GM12878 (cell line): ENCODE results near the gene TMPRSS11D. TPM values are rescaled to one million over a fixed set of nuclear protein-coding genes. Genes with fewer than 3 reads are reported as not detected.

Experiments
- ATAC-seq: fragments of 200-7000 bp; cut with Tn5 transposase; 3 replicates; pipeline ENCODE4 v1.9.1; 2020; ENCODE audit warnings: mild to moderate bottlenecking, moderate library complexity
- BruUV-seq: library from RNA; stranded (reverse); fragments of 400-500 nt; replicated peaks from 2 replicates; lab custom pipeline; 2021; lab: Mats Ljungman, UMichigan
- CTCF ChIA-PET: fragments of 300-600 bp; sonication (Branson Sonifier 250); formaldehyde crosslinking; extraction: SDS; loops from one replicate; lab custom pipeline; 2021; ENCODE audit warnings: inconsistent platforms; lab: Yijun Ruan, JAX
- POLR2A ChIA-PET: fragments of 350-600 bp; formaldehyde crosslinking; extraction: SDS; loops from one replicate; lab custom pipeline; 2021; ENCODE audit warnings: inconsistent platforms; lab: Charles Lee
- RAD21 ChIA-PET: fragments of 300-600 bp; sonication (Branson Sonifier 250); formaldehyde crosslinking; loops from one replicate; lab custom pipeline; 2023; ENCODE audit warnings: antibody characterized with exemption; ENCODE audit not compliant: unreplicated experiment; lab: Charles Lee
- SMC1A ChIA-PET: fragments of 300-600 bp; sonication (Branson Sonifier 250); formaldehyde crosslinking; loops from one replicate; lab custom pipeline; 2023; ENCODE audit not compliant: unreplicated experiment, uncharacterized antibody; lab: Charles Lee
- DNase-seq: peaks from one replicate; pipeline ENCODE4 v3.0.0-alpha.2; 2011; ENCODE audit warnings: low read depth, low spot score
- FAIRE-seq: peaks from 3 replicates; lab custom pipeline; 2011; peaks lifted over from hg19 to GRCh38; lab: Jason Lieb, UNC
- H2AFZ ChIP-seq: 2 replicates; pipeline ENCODE4 v1.6.0; 2011; ENCODE audit warnings: low read depth, low read length, control low read depth; ENCODE audit not compliant: control insufficient read depth
- H3K27ac ChIP-seq: 2 replicates; pipeline ENCODE4 v1.5.1; 2011; ENCODE audit warnings: control low read depth; ENCODE audit not compliant: control insufficient read depth, insufficient read depth
- H3K27me3 ChIP-seq, 2 experiments: replicated peaks in 1 of 2; 2 replicates each; pipeline versions ENCODE4 v1.6.0 to v1.6.1; 2011; ENCODE audit warnings: low read length in 1 of 2; ENCODE audit not compliant: control insufficient read depth in 2 of 2, insufficient read depth in 2 of 2
- H3K36me3 ChIP-seq, 2 experiments: 2 replicates each; pipeline ENCODE4 v1.5.1; 2011; ENCODE audit warnings: low read length in 1 of 2; ENCODE audit not compliant: control insufficient read depth in 2 of 2, insufficient read depth in 2 of 2
- H3K4me1 ChIP-seq: 2 replicates; pipeline ENCODE4 v1.6.1; 2011; ENCODE audit warnings: mild to moderate bottlenecking, low read length, moderate library complexity, mixed read lengths; ENCODE audit not compliant: control insufficient read depth, insufficient read depth
- H3K4me2 ChIP-seq: 2 replicates; pipeline ENCODE4 v1.6.0; 2011; ENCODE audit warnings: control low read depth; ENCODE audit not compliant: control insufficient read depth, insufficient read depth
- H3K4me3 ChIP-seq: fragments of 200-600 bp; sonication (generic); 2 replicates; pipeline ENCODE4 v1.5.1; 2016
- H3K79me2 ChIP-seq: 2 replicates; pipeline ENCODE4 v1.6.0; 2011; ENCODE audit warnings: low read length; ENCODE audit not compliant: control insufficient read depth, insufficient read depth
- H3K9ac ChIP-seq: 2 replicates; pipeline ENCODE4 v1.8.0; 2011; ENCODE audit warnings: low read length, control low read depth, mixed read lengths; ENCODE audit not compliant: control insufficient read depth, insufficient read depth
- H3K9me3 ChIP-seq: replicated peaks from 3 replicates; pipeline ENCODE4 v1.5.1; 2011; ENCODE audit warnings: mild to moderate bottlenecking, low read length; ENCODE audit not compliant: control insufficient read depth, insufficient read depth
- H4K20me1 ChIP-seq: 2 replicates; pipeline ENCODE4 v1.6.0; 2011; ENCODE audit not compliant: control insufficient read depth, insufficient read depth
- ASH2L ChIP-seq: fragments of 300-600, 200-600 bp; sonication (generic); IDR thresholded peaks from 2 replicates; pipeline ENCODE4 v1.6.1; 2017; ENCODE audit warnings: low read depth, mild to moderate bottlenecking, borderline replicate concordance
- BRCA1 ChIP-seq: IDR thresholded peaks from 2 replicates; pipeline ENCODE4 v1.6.1; 2011; ENCODE audit warnings: low read depth, low read length, improper control_type of control experiment
- ELK1 ChIP-seq: IDR thresholded peaks from 2 replicates; pipeline ENCODE4 v1.6.1; 2012; ENCODE audit warnings: low read depth, low read length, improper control_type of control experiment
- IKZF2 ChIP-seq, 2 experiments: fragments of 450-650 bp; IDR thresholded peaks; 2 replicates each; pipeline ENCODE4 v1.6.1; 2017; ENCODE audit warnings: mild to moderate bottlenecking in 2 of 2, moderate library complexity in 2 of 2
- KAT2A ChIP-seq: conservative IDR thresholded peaks from 2 replicates; pipeline ENCODE4 v1.6.1; 2011; ENCODE audit warnings: low read depth, low read length; ENCODE audit not compliant: control insufficient read depth
- NFXL1 ChIP-seq: fragments of 450-650 bp; IDR thresholded peaks from 2 replicates; pipeline ENCODE4 v1.6.1; 2017; ENCODE audit warnings: antibody characterized with exemption, mild to moderate bottlenecking, borderline replicate concordance
- NR2F1 ChIP-seq: fragments of 450-650 bp; conservative IDR thresholded peaks from 2 replicates; pipeline ENCODE4 v1.6.1; 2017; ENCODE audit warnings: mild to moderate bottlenecking
- RFX5 ChIP-seq: IDR thresholded peaks from 2 replicates; pipeline ENCODE4 v1.6.1; 2011; ENCODE audit warnings: low read depth, low read length, improper control_type of control experiment
- STAT1 ChIP-seq: fragments of 450-650 bp; conservative IDR thresholded peaks from 2 replicates; pipeline ENCODE4 v1.6.1; 2014; ENCODE audit warnings: antibody characterized with exemption, mild to moderate bottlenecking
- STAT3 ChIP-seq: IDR thresholded peaks from 2 replicates; pipeline ENCODE4 v1.6.1; 2011; ENCODE audit warnings: low read depth, low read length, improper control_type of control experiment
- TARDBP ChIP-seq: IDR thresholded peaks from 2 replicates; pipeline ENCODE4 v1.6.1; 2016; ENCODE audit warnings: borderline replicate concordance
- YY1 ChIP-seq: IDR thresholded peaks from 2 replicates; pipeline ENCODE4 v1.6.1; 2011; ENCODE audit warnings: low read depth, mild to moderate bottlenecking, low read length
- ZNF24 ChIP-seq: fragments of 450-650 bp; IDR thresholded peaks from 2 replicates; pipeline ENCODE4 v1.6.1; 2017; ENCODE audit warnings: antibody characterized with exemption, mild to moderate bottlenecking
- ZNF622 ChIP-seq: fragments of 450-650 bp; IDR thresholded peaks from 2 replicates; pipeline ENCODE4 v1.6.1; 2017; ENCODE audit warnings: mild to moderate bottlenecking, inconsistent platforms
- WGBS: methylation state at CpG from one replicate; pipeline ENCODE4 v1.1.6; 2016; ENCODE audit warnings: low lambda C conversion rate; ENCODE audit not compliant: insufficient replicate concordance, insufficient coverage; ENCODE audit errors: missing lambda C conversion rate; 5-methylcytosine and 5-hydroxymethylcytosine counted together
- in situ Hi-C: fragments of 300-500 bp; cut with MboI; formaldehyde crosslinking; loops from 9 replicates; pipeline ENCODE4 v1.14.3; 2018; ENCODE audit warnings: mixed read lengths
- intact Hi-C: fragments of 100-400 bp; cut with micrococcal nuclease; formaldehyde crosslinking; loops from one replicate; pipeline ENCODE4 v1.14.2; 2022; ENCODE audit not compliant: unreplicated experiment
- polyA plus RNA-seq, 11 experiments: library from polyadenylated mRNA; depleted of rRNA in 4 of 11; unstranded in 6 of 11; stranded (reverse) in 5 of 11; fragments of >200 nt; fragmentation: Nextera tagmentation in 4 of 11; fragmentation: Illumina TruSeq in 1 of 11; extraction: Ambion mirVana in 4 of 11; extraction: Trizol in 1 of 11; gene quantifications; 1 replicate in 1 of 11; 2 replicates in 10 of 11; pipeline versions ENCODE4 v1.2.1 to v1.2.3, GENCODE V29; 2011 to 2016; ENCODE audit warnings: inconsistent platforms in 2 of 11, missing spikeins in 2 of 11, low read depth in 1 of 11
- total RNA-seq, 4 experiments: library from RNA; depleted of rRNA in 3 of 4; stranded (reverse); fragments of >200 nt in 3 of 4; fragmentation: Illumina TruSeq in 1 of 4; extraction: Trizol in 1 of 4; gene quantifications; 2 replicates each; pipeline versions ENCODE4 v1.2.1 to v1.2.3, GENCODE V29; 2013 to 2021
- TF ChIP-seq, protein P1 (sequence below): fragments of 450-650 bp; IDR thresholded peaks from 2 replicates; pipeline ENCODE4 v1.6.1; 2017; ENCODE audit warnings: antibody characterized with exemption, mild to moderate bottlenecking, moderate library complexity

The TMPRSS11D gene
- total and polyA plus RNA-seq, 10 of the 15 experiments (the other 5 are each of a cell fraction or from before 2014, with no cell fraction given), result not detected

DNA sequence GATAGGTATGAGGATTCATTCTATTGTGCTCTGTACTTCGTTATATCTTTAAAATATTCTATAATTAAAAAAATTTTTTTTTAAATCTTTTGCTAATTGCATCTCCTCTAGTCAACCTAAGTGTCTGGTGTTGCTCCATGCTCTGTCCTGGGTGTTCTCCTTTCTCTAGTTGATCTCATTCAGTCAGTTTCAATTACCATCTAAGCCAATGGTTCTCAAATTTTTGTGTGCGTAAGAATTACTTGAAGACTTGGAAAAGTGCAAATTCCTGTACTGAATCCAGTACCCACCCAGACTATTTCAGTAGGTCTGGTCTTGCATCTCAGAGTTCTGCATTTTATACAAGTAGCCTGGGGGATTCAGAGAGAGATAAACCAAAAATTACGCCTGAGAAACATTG lies 6.7 kb downstream of the TMPRSS11D start:
- ChIA-PET POLR2A (no interaction called here), RAD21 (no interaction called here), SMC1A (no interaction called here), CTCF (no interaction called here)
- Histone ChIP-seq H2AFZ (no peak overlapping the region), H3K9ac (no peak overlapping the region), H4K20me1 (no peaks in the 10 kb centered on the region), H3K79me2 (no peaks in the 10 kb centered on the region), H3K4me3 (no peak overlapping the region), H3K27ac (no peak overlapping the region), H3K27me3 (no peaks in the 10 kb centered on the region), H3K9me3 (no peaks in the 10 kb centered on the region), H3K36me3 (no peaks in the 10 kb centered on the region), H3K4me1 (no peaks in the 10 kb centered on the region), H3K4me2 (no peak overlapping the region)
- no peak for TF ChIP-seq RFX5
- no peak for TF ChIP-seq STAT3
- TF ChIP-seq ELK1, result no peak
- FAIRE-seq (no peak), DNase-seq (no peak), ATAC-seq (no peak)
- no TSS peak for BruUV-seq
- WGBS, result 37% methylated on average over 3 of the region's 3 CpGs
- in situ Hi-C loops, result no loop called here
- intact Hi-C loops, result no loop called here

GRCh38 chr4:67874986-67875385 lies 8.8 kb downstream of the TMPRSS11D start:
- ChIA-PET SMC1A (no interaction called here), RAD21 (no interaction called here), CTCF (no interaction called here), POLR2A (no interaction called here)
- H3K4me3 ChIP-seq, result no peak overlapping the region
- H3K36me3 ChIP-seq, result no peaks in the 10 kb centered on the region
- no peak overlapping the region for H2AFZ ChIP-seq
- H3K4me1 ChIP-seq, result no peaks in the 10 kb centered on the region
- no peaks in the 10 kb centered on the region for H3K79me2 ChIP-seq
- no peak for ATAC-seq
- H3K27ac ChIP-seq, result no peak overlapping the region
- no peak for DNase-seq
- H3K4me2 ChIP-seq, result no peak overlapping the region
- WGBS, result 23% methylated on average over 2 of the region's 2 CpGs
- H4K20me1 ChIP-seq, result no peaks in the 10 kb centered on the region
- no peaks in the 10 kb centered on the region for H3K9me3 ChIP-seq
- TF ChIP-seq ZNF622, result no peak
- no peak for TF ChIP-seq IKZF2 (IDR thresholded peaks at IDR 0.05)
- no peak for TF ChIP-seq TARDBP
- TF ChIP-seq, protein P1, sequence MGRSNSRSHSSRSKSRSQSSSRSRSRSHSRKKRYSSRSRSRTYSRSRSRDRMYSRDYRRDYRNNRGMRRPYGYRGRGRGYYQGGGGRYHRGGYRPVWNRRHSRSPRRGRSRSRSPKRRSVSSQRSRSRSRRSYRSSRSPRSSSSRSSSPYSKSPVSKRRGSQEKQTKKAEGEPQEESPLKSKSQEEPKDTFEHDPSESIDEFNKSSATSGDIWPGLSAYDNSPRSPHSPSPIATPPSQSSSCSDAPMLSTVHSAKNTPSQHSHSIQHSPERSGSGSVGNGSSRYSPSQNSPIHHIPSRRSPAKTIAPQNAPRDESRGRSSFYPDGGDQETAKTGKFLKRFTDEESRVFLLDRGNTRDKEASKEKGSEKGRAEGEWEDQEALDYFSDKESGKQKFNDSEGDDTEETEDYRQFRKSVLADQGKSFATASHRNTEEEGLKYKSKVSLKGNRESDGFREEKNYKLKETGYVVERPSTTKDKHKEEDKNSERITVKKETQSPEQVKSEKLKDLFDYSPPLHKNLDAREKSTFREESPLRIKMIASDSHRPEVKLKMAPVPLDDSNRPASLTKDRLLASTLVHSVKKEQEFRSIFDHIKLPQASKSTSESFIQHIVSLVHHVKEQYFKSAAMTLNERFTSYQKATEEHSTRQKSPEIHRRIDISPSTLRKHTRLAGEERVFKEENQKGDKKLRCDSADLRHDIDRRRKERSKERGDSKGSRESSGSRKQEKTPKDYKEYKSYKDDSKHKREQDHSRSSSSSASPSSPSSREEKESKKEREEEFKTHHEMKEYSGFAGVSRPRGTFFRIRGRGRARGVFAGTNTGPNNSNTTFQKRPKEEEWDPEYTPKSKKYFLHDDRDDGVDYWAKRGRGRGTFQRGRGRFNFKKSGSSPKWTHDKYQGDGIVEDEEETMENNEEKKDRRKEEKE, result no peak
- TF ChIP-seq ASH2L, result no peak
- TF ChIP-seq YY1, result no peak
- TF ChIP-seq BRCA1, result no peak
- no peak for TF ChIP-seq KAT2A
- no peak for TF ChIP-seq STAT1
- no peak for TF ChIP-seq NR2F1
- TF ChIP-seq ZNF24, result no peak
- no peak for TF ChIP-seq NFXL1
- TF ChIP-seq, all 136 proteins: peak for 0
- BruUV-seq, result no TSS peak
- Histone ChIP-seq H3K27me3 (no peaks in the 10 kb centered on the region), H3K9ac (no peak overlapping the region)
- intact Hi-C loops, result loop anchor here (5.0 kb wide), 1 partner anchor 302 kb away; no protein-coding TSS in a partner anchor
- in situ Hi-C loops, result no loop called here
- no peak for FAIRE-seq
